ENCODE data around the gene EGFLAM. TPM values are rescaled to one million over a fixed set of nuclear protein-coding genes. Genes with fewer than 3 reads are reported as not detected.

EGFLAM gene
- total RNA-seq, 3 donors from 2014 or later: not detected

- ATAC-seq (no peak), DNase-seq (no peak)
- Mint-ChIP-seq H3K4me1 (ENCODE audit: low read depth) (no peaks in the 10 kb centered on the region), H3K9me3 (no peaks in the 10 kb centered on the region), H3K4me3 (no peak overlapping the region), H3K36me3 (ENCODE audit: insufficient read depth) (no peaks in the 10 kb centered on the region), H3K27me3 (ENCODE audit: low read depth) (peaks cover 19% of the 10 kb centered on the region)
Measured at GRCh38 chr5:38434966-38435705, 176.8 kb downstream of the EGFLAM start.

- no peaks in the 10 kb centered on the region for H3K9me3 Mint-ChIP-seq
- no peak for DNase-seq
- no peak for ATAC-seq
- no peak overlapping the region for H3K4me3 Mint-ChIP-seq
- peaks cover 27% of the 10 kb centered on the region for H3K27me3 Mint-ChIP-seq (ENCODE audit: low read depth)
- no peaks in the 10 kb centered on the region for H3K36me3 Mint-ChIP-seq (ENCODE audit: insufficient read depth)
- no peaks in the 10 kb centered on the region for H3K4me1 Mint-ChIP-seq (ENCODE audit: low read depth)
Measured at GRCh38 chr5:38438757-38439156, 180.4 kb downstream of the EGFLAM start.

GRCh38 chr5:38441453-38442246, 183.3 kb downstream of the EGFLAM start:
- no peaks in the 10 kb centered on the region for H3K36me3 Mint-ChIP-seq (ENCODE audit: insufficient read depth)
- H3K9me3 Mint-ChIP-seq: no peaks in the 10 kb centered on the region
- ATAC-seq (peak; percentile 97 to 98), DNase-seq (peak; percentile 73)
- H3K27me3 Mint-ChIP-seq (ENCODE audit: low read depth): peaks cover 36% of the 10 kb centered on the region
- no peaks in the 10 kb centered on the region for H3K4me1 Mint-ChIP-seq (ENCODE audit: low read depth)
- no peak overlapping the region for H3K4me3 Mint-ChIP-seq

- Mint-ChIP-seq H3K27me3 (ENCODE audit: low read depth) (peaks cover 38% of the 10 kb centered on the region), H3K36me3 (ENCODE audit: insufficient read depth) (no peaks in the 10 kb centered on the region), H3K9me3 (no peaks in the 10 kb centered on the region), H3K4me1 (ENCODE audit: low read depth) (no peaks in the 10 kb centered on the region), H3K4me3 (no peak overlapping the region)
- no peak for DNase-seq
- ATAC-seq: no peak
Measured at GRCh38 chr5:38442247-38442573, 183.9 kb downstream of the EGFLAM start.

GRCh38 chr5:38443390-38443789, 185.0 kb downstream of the EGFLAM start:
- Mint-ChIP-seq H3K27me3 (ENCODE audit: low read depth) (peaks cover 48% of the 10 kb centered on the region), H3K36me3 (ENCODE audit: insufficient read depth) (no peaks in the 10 kb centered on the region), H3K4me3 (no peak overlapping the region), H3K4me1 (ENCODE audit: low read depth) (no peaks in the 10 kb centered on the region), H3K9me3 (no peaks in the 10 kb centered on the region)
- DNase-seq (no peak), ATAC-seq (no peak)

GRCh38 chr5:38445374-38446028, 187.1 kb downstream of the EGFLAM start:
- peaks cover 63% of the 10 kb centered on the region for H3K27me3 Mint-ChIP-seq (ENCODE audit: low read depth)
- H3K36me3 Mint-ChIP-seq (ENCODE audit: insufficient read depth): no peaks in the 10 kb centered on the region
- no peak for DNase-seq
- no peak for ATAC-seq
- H3K4me3 Mint-ChIP-seq: no peak overlapping the region
- no peaks in the 10 kb centered on the region for H3K9me3 Mint-ChIP-seq
- no peaks in the 10 kb centered on the region for H3K4me1 Mint-ChIP-seq (ENCODE audit: low read depth)

GRCh38 chr5:38446029-38446522, 187.7 kb downstream of the EGFLAM start:
- ATAC-seq: no peak
- H3K36me3 Mint-ChIP-seq (ENCODE audit: insufficient read depth): no peaks in the 10 kb centered on the region
- no peaks in the 10 kb centered on the region for H3K4me1 Mint-ChIP-seq (ENCODE audit: low read depth)
- H3K9me3 Mint-ChIP-seq: no peaks in the 10 kb centered on the region
- H3K4me3 Mint-ChIP-seq: no peak overlapping the region
- DNase-seq: no peak
- peaks cover 65% of the 10 kb centered on the region for H3K27me3 Mint-ChIP-seq (ENCODE audit: low read depth)

GRCh38 chr5:38447056-38447455, 188.7 kb downstream of the EGFLAM start:
- Mint-ChIP-seq H3K9me3 (no peaks in the 10 kb centered on the region), H3K4me1 (ENCODE audit: low read depth) (no peaks in the 10 kb centered on the region), H3K27me3 (ENCODE audit: low read depth) (peaks cover 61% of the 10 kb centered on the region), H3K4me3 (no peak overlapping the region), H3K36me3 (ENCODE audit: insufficient read depth) (no peaks in the 10 kb centered on the region)
- DNase-seq (no peak), ATAC-seq (no peak)

GRCh38 chr5:38447786-38448185, 189.4 kb downstream of the EGFLAM start:
- DNase-seq (no peak), ATAC-seq (no peak)
- Mint-ChIP-seq H3K27me3 (ENCODE audit: low read depth) (peaks cover 66% of the 10 kb centered on the region), H3K9me3 (no peaks in the 10 kb centered on the region), H3K4me3 (no peak overlapping the region), H3K36me3 (ENCODE audit: insufficient read depth) (no peaks in the 10 kb centered on the region), H3K4me1 (ENCODE audit: low read depth) (peaks cover 4% of the 10 kb centered on the region)

- H3K36me3 Mint-ChIP-seq (ENCODE audit: insufficient read depth): no peaks in the 10 kb centered on the region
- no peaks in the 10 kb centered on the region for H3K9me3 Mint-ChIP-seq
- no peak for ATAC-seq
- peaks cover 72% of the 10 kb centered on the region for H3K27me3 Mint-ChIP-seq (ENCODE audit: low read depth)
- no peak for DNase-seq
- H3K4me1 Mint-ChIP-seq (ENCODE audit: low read depth): peaks cover 13% of the 10 kb centered on the region
- no peak overlapping the region for H3K4me3 Mint-ChIP-seq
Measured at GRCh38 chr5:38448568-38449350, 190.4 kb downstream of the EGFLAM start.

- DNase-seq: no peak
- Mint-ChIP-seq H3K27me3 (ENCODE audit: low read depth) (peaks cover 73% of the 10 kb centered on the region), H3K36me3 (ENCODE audit: insufficient read depth) (no peaks in the 10 kb centered on the region), H3K4me3 (no peak overlapping the region), H3K9me3 (no peaks in the 10 kb centered on the region), H3K4me1 (ENCODE audit: low read depth) (peaks cover 27% of the 10 kb centered on the region)
- ATAC-seq: no peak
Measured at GRCh38 chr5:38450627-38451026, 192.3 kb downstream of the EGFLAM start.

- no peak overlapping the region for H3K4me3 Mint-ChIP-seq
Measured at GRCh38 chr5:38451074-38451725, 192.8 kb downstream of the EGFLAM start.

GRCh38 chr5:38452201-38452600, 193.8 kb downstream of the EGFLAM start:
- Mint-ChIP-seq H3K9me3 (no peaks in the 10 kb centered on the region), H3K36me3 (ENCODE audit: insufficient read depth) (no peaks in the 10 kb centered on the region), H3K4me1 (ENCODE audit: low read depth) (peaks cover 29% of the 10 kb centered on the region), H3K4me3 (no peak overlapping the region), H3K27me3 (ENCODE audit: low read depth) (peaks cover 75% of the 10 kb centered on the region)
- ATAC-seq: no peak
- no peak for DNase-seq

More at GRCh38 chr5:38451074-38451725, 192.8 kb downstream of the EGFLAM start:
- Mint-ChIP-seq H3K36me3 (ENCODE audit: insufficient read depth) (no peaks in the 10 kb centered on the region), H3K9me3 (no peaks in the 10 kb centered on the region), H3K4me1 (ENCODE audit: low read depth) (peaks cover 29% of the 10 kb centered on the region), H3K27me3 (ENCODE audit: low read depth) (peaks cover 75% of the 10 kb centered on the region)
- no peak for DNase-seq
- ATAC-seq: no peak
